Trophoblast cell (in vitro differentiated cells and primary cell): ENCODE measurements around the gene MUC5B.

Experiments used
- DNase-seq, 2 donors: peaks; one replicate each; pipeline ENCODE4 v3.0.0-alpha.2; 2016
- H2AFZ ChIP-seq: 2 replicates; pipeline ENCODE4 v1.6.1; 2013; ENCODE audit warnings: low read length, moderate library complexity, mild to moderate bottlenecking; ENCODE audit not compliant: insufficient read depth, poor library complexity
- H2AK5ac ChIP-seq: 2 replicates; pipeline ENCODE4 v1.6.1; 2013; ENCODE audit warnings: mild to moderate bottlenecking, low read length
- H2BK120ac ChIP-seq: 2 replicates; pipeline ENCODE4 v1.6.1; 2013; ENCODE audit warnings: low read length, mild to moderate bottlenecking, moderate library complexity; ENCODE audit not compliant: insufficient read depth, poor library complexity
- H2BK12ac ChIP-seq: 2 replicates; pipeline ENCODE4 v1.6.1; 2013; ENCODE audit warnings: mild to moderate bottlenecking, low read length, moderate library complexity
- H2BK5ac ChIP-seq: 2 replicates; pipeline ENCODE4 v1.6.1; 2013; ENCODE audit warnings: low read length, low read depth, moderate library complexity, mild to moderate bottlenecking; ENCODE audit not compliant: poor library complexity
- H3K14ac ChIP-seq: 2 replicates; pipeline ENCODE4 v1.6.1; 2013; ENCODE audit warnings: mild to moderate bottlenecking, low read length
- H3K18ac ChIP-seq: 2 replicates; pipeline ENCODE4 v1.6.1; 2013; ENCODE audit warnings: mild to moderate bottlenecking, low read length
- H3K23ac ChIP-seq: 2 replicates; pipeline ENCODE4 v1.6.1; 2013; ENCODE audit warnings: low read length
- H3K27ac ChIP-seq: 2 replicates; pipeline ENCODE4 v1.5.1; 2013; ENCODE audit warnings: low read depth, mild to moderate bottlenecking, inconsistent platforms, low read length, moderate library complexity
- H3K27me3 ChIP-seq: 2 replicates; pipeline ENCODE4 v1.6.1; 2013; ENCODE audit warnings: inconsistent platforms, mild to moderate bottlenecking, low read length, moderate library complexity; ENCODE audit not compliant: insufficient read depth
- H3K36me3 ChIP-seq, 2 experiments: 1 replicate in 1 of 2; 2 replicates in 1 of 2; pipeline ENCODE4 v1.6.1; 2013; ENCODE audit warnings: low read length in 2 of 2, mild to moderate bottlenecking in 2 of 2, moderate library complexity in 1 of 2; ENCODE audit not compliant: insufficient read depth in 2 of 2, control insufficient read depth in 1 of 2
- H3K4ac ChIP-seq: 2 replicates; pipeline ENCODE4 v1.6.1; 2013; ENCODE audit warnings: low read depth, mild to moderate bottlenecking, low read length, moderate library complexity
- H3K4me1 ChIP-seq, 2 experiments: 1 replicate in 1 of 2; 2 replicates in 1 of 2; pipeline ENCODE4 v1.6.1; 2013; ENCODE audit warnings: low read length in 2 of 2, mild to moderate bottlenecking in 2 of 2, moderate library complexity in 1 of 2; ENCODE audit not compliant: insufficient read depth in 2 of 2, control insufficient read depth in 1 of 2
- H3K4me2 ChIP-seq: 2 replicates; pipeline ENCODE4 v1.6.1; 2013; ENCODE audit warnings: inconsistent platforms, mild to moderate bottlenecking, low read length, moderate library complexity
- H3K4me3 ChIP-seq: 2 replicates; pipeline ENCODE4 v1.5.1; 2013; ENCODE audit warnings: mild to moderate bottlenecking, low read depth, low read length, inconsistent platforms
- H3K79me1 ChIP-seq: one replicate; pipeline ENCODE4 v1.6.1; 2013; ENCODE audit warnings: low read length
- H3K79me2 ChIP-seq: 2 replicates; pipeline ENCODE4 v1.6.1; 2013; ENCODE audit warnings: low read length, mild to moderate bottlenecking; ENCODE audit not compliant: control insufficient read depth, insufficient read depth, poor library complexity
- H3K9ac ChIP-seq: 2 replicates; pipeline ENCODE4 v1.6.1; 2013; ENCODE audit warnings: mild to moderate bottlenecking, low read length
- H3K9me3 ChIP-seq: 2 replicates; pipeline ENCODE4 v1.6.1; 2013; ENCODE audit warnings: low read depth, mild to moderate bottlenecking, control low read depth, inconsistent platforms, low read length; ENCODE audit not compliant: insufficient read depth
- H4K12ac ChIP-seq: 2 replicates; pipeline ENCODE4 v1.6.1; 2013; ENCODE audit warnings: low read depth, mild to moderate bottlenecking, low read length, moderate library complexity
- H4K8ac ChIP-seq: 2 replicates; pipeline ENCODE4 v1.6.1; 2013; ENCODE audit warnings: low read depth, mild to moderate bottlenecking, low read length, moderate library complexity
- H4K91ac ChIP-seq: one replicate; pipeline ENCODE4 v1.6.1; 2013; ENCODE audit warnings: low read depth, mild to moderate bottlenecking, low read length, moderate library complexity
- WGBS: extraction: QIAGEN DNeasy Blood & Tissue Kit; methylation state at CpG from one replicate; pipeline ENCODE4 v1.1.7; 2013; ENCODE audit warnings: missing lambda C conversion rate; ENCODE audit not compliant: insufficient read length, insufficient coverage; ENCODE audit errors: extremely low coverage; 5-methylcytosine and 5-hydroxymethylcytosine counted together

Gene MUC5B

DNA sequence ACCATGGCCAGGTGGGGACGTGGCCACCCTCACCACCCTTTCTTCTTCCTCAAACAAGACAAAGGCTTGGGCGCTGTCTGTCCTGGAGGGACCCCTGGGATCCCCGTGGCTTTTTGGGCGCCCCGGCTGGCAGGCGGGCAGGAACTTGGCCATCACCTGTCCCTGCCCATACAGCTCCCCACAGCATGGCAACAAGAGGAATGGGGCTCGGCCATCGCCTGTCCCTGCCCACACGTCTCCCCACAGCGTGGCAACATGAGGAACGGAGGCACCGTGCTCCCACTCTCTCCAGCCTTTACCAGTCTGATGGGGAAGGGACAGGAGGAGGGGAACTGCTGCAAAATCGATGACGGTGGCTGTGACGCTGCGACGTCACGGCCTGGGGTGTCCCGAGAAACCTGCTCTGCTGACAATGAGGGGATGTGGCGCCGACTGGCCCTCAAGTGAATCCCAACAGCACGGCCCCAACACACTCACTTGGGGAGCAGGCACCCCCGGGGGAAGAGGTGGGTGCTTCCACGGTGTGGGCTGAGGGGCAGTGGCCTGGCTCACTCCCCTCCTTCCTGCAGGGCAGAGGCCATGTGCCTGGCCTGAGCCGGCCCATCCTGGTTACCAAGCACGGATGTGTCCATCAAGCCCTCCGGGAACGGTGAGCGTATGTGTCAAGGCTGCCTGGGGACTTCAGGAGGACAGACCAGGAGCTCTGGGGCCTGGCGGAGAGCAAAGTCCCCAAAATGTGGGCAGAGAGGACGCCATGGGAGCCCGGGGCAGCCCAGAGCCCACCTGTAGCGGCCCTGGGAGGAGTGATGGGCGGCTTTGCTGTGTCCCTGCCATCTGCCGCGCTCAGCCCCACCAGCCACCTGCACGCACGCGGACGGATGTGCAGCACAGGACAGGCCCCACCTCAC is 56.2 kb downstream of the MUC5B start:
- H3K9me3 ChIP-seq, result peaks cover 3% of the 10 kb centered on the region
- H3K4me1 ChIP-seq, result no peaks in the 10 kb centered on the region
- no peak overlapping the region for H2BK5ac ChIP-seq
- peaks cover 64 to 68% of the 10 kb centered on the region in 2 experiments for H3K36me3 ChIP-seq
- no peak overlapping the region for H3K14ac ChIP-seq
- no peak overlapping the region for H2BK12ac ChIP-seq
- H3K4me2 ChIP-seq, result no peak overlapping the region
- H4K91ac ChIP-seq, result no peak overlapping the region
- no peak overlapping the region for H3K4ac ChIP-seq
- H4K8ac ChIP-seq, result no peak overlapping the region
- H3K27me3 ChIP-seq, result no peaks in the 10 kb centered on the region
- H2BK120ac ChIP-seq, result no peak overlapping the region
- H2AFZ ChIP-seq, result no peak overlapping the region
- H3K27ac ChIP-seq, result no peak overlapping the region
- no peak overlapping the region for H3K23ac ChIP-seq
- H3K9ac ChIP-seq, result no peak overlapping the region
- DNase-seq, result no peak
- H4K12ac ChIP-seq, result no peak overlapping the region
- H2AK5ac ChIP-seq, result no peak overlapping the region
- no peak overlapping the region for H3K4me3 ChIP-seq
- H3K79me2 ChIP-seq, result no peaks in the 10 kb centered on the region
- WGBS, result no CpG with 5 or more reads among the region's 40 CpGs
- no peaks in the 10 kb centered on the region for H3K79me1 ChIP-seq
- H3K18ac ChIP-seq, result no peak overlapping the region

DNA sequence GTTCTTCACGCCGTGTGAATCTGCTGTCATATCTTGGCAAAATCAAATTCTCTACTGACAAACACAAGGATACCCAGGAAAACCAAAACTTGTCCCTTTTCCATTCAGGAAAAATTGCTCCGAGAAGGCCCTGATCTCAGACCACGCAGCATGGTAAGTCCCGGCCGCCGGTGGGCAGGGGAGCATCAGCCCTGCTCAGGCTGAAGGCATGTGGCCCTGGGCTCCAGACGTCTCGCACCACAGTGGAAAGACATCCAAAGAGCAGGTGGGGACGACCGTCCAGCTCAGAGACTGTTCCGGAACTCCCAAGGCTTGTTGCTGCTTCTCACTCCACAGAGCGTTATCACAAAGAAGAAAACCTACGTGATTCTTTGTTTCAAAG is 56.8 kb downstream of the MUC5B start:
- H2AK5ac ChIP-seq, result no peak overlapping the region
- no peak overlapping the region for H2AFZ ChIP-seq
- H3K9ac ChIP-seq, result no peak overlapping the region
- no peak overlapping the region for H3K4me3 ChIP-seq
- H2BK12ac ChIP-seq, result no peak overlapping the region
- H3K79me2 ChIP-seq, result no peaks in the 10 kb centered on the region
- H4K8ac ChIP-seq, result no peak overlapping the region
- no peaks in the 10 kb centered on the region for H3K27me3 ChIP-seq
- H2BK5ac ChIP-seq, result no peak overlapping the region
- no peaks in the 10 kb centered on the region for H3K4me1 ChIP-seq
- H4K12ac ChIP-seq, result no peak overlapping the region
- no peak overlapping the region for H3K4me2 ChIP-seq
- H3K23ac ChIP-seq, result no peak overlapping the region
- H3K36me3 ChIP-seq, result peaks cover 68 to 72% of the 10 kb centered on the region in 2 experiments
- no peak for DNase-seq
- no peak overlapping the region for H3K14ac ChIP-seq
- no peak overlapping the region for H3K18ac ChIP-seq
- no peak overlapping the region for H2BK120ac ChIP-seq
- peaks cover 3% of the 10 kb centered on the region for H3K9me3 ChIP-seq
- no CpG with 5 or more reads among the region's 14 CpGs for WGBS
- H4K91ac ChIP-seq, result no peak overlapping the region
- H3K79me1 ChIP-seq, result no peaks in the 10 kb centered on the region
- H3K4ac ChIP-seq, result no peak overlapping the region
- H3K27ac ChIP-seq, result no peak overlapping the region

DNA sequence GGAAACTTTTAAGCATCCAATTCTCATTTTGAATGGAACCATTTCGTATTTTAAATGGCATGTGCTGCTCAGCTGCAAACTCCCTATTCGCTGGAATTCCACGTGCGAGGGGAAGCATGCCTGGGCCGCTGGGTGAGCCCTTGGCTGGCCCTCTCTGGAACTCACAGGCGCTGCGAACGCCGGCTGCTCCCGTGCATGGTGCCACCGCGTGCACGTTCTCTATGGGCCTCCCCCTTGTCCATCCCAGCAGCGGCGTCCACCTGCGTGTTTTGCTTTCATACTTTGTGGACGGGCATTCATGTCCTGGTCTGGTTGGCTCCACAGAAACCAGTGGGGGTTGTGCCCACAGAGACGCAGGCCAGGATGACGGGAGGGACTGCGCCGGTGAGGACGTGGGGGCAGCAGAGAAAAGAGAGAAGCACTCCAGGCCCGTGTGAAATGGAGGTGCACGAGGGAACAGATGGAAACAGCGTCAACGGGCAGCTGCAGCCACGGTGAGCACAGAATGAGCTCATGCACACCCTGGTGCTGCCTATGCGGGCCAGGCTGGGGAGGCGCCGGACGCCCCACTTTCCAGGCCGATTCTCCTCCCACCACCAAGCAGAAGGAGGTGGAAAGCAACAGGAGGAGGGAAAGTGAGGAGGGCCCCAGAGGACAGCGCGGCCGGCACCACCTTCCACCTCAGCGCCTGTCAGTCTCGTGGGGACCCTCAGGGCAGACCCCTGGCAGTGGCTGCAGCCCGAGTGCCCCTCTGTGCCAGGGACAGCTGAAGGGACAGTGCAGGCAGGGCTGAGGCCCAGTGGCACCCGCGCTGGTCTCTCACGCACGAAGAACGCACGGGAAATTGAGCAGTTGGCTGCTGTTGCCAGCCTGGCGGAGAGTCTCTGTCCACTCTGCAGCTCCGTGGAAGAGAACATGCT is 57.5 kb downstream of the MUC5B start:
- H3K79me2 ChIP-seq, result no peaks in the 10 kb centered on the region
- H2BK5ac ChIP-seq, result no peak overlapping the region
- no peak overlapping the region for H2AK5ac ChIP-seq
- H3K4me3 ChIP-seq, result no peak overlapping the region
- H3K27ac ChIP-seq, result no peak overlapping the region
- H3K36me3 ChIP-seq, result peaks cover 70 to 76% of the 10 kb centered on the region in 2 experiments
- WGBS, result no CpG with 5 or more reads among the region's 46 CpGs
- H3K9me3 ChIP-seq, result peaks cover 6% of the 10 kb centered on the region
- no peak overlapping the region for H4K91ac ChIP-seq
- no peak overlapping the region for H3K4me2 ChIP-seq
- H2BK12ac ChIP-seq, result no peak overlapping the region
- no peak overlapping the region for H3K14ac ChIP-seq
- no peak overlapping the region for H3K9ac ChIP-seq
- H3K4me1 ChIP-seq, result no peaks in the 10 kb centered on the region
- no peak overlapping the region for H3K4ac ChIP-seq
- no peak overlapping the region for H3K18ac ChIP-seq
- no peak for DNase-seq
- H4K12ac ChIP-seq, result no peak overlapping the region
- no peak overlapping the region for H2AFZ ChIP-seq
- H2BK120ac ChIP-seq, result no peak overlapping the region
- H3K23ac ChIP-seq, result no peak overlapping the region
- no peak overlapping the region for H4K8ac ChIP-seq
- H3K27me3 ChIP-seq, result no peaks in the 10 kb centered on the region
- H3K79me1 ChIP-seq, result no peaks in the 10 kb centered on the region

DNA sequence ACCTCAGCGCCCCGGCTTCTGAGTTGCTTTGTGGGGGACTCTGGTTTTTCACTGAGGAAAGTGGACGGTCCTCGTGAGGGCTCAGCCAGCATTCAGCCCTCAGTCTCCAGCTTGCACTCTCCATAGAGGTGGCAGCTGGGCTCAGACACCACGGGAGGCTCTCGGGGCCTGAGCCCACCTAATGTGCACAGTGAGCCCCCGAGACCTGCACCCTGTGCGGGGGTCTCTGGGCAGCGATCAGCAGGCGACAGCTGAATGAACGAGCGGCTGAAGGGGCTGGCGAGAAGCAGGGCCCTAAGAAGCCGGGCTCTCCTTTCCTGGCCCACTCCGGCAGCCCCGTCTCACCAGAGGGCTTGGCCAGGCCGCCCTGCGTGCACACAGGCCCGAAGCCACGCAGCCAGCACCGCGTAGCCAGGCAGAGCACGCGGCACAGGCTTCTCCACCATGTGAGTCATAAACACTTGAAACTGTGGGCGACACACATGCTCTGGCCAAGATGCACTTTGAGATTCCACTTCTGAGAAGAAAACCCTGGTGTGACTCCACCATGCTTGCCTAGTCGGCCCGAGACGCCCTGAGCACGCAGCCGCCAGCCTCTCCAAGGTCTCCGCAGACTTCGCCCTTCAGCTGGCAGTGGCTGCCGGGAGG is 58.6 kb downstream of the MUC5B start:
- H2BK120ac ChIP-seq, result no peak overlapping the region
- H2AK5ac ChIP-seq, result no peak overlapping the region
- no peak overlapping the region for H3K14ac ChIP-seq
- H4K12ac ChIP-seq, result no peak overlapping the region
- H3K27me3 ChIP-seq, result no peaks in the 10 kb centered on the region
- no peak overlapping the region for H3K4ac ChIP-seq
- no peak overlapping the region for H3K9ac ChIP-seq
- no peak overlapping the region for H2BK12ac ChIP-seq
- no peaks in the 10 kb centered on the region for H3K79me1 ChIP-seq
- H4K8ac ChIP-seq, result no peak overlapping the region
- no peak overlapping the region for H3K27ac ChIP-seq
- no peak overlapping the region for H2AFZ ChIP-seq
- no peaks in the 10 kb centered on the region for H3K79me2 ChIP-seq
- H3K23ac ChIP-seq, result no peak overlapping the region
- H3K36me3 ChIP-seq, result peaks cover 72 to 77% of the 10 kb centered on the region in 2 experiments
- H4K91ac ChIP-seq, result no peak overlapping the region
- H3K4me2 ChIP-seq, result no peak overlapping the region
- no peaks in the 10 kb centered on the region for H3K4me1 ChIP-seq
- H3K18ac ChIP-seq, result no peak overlapping the region
- WGBS, result no CpG with 5 or more reads among the region's 33 CpGs
- DNase-seq, result no peak
- H3K9me3 ChIP-seq, result peaks cover 7% of the 10 kb centered on the region
- no peak overlapping the region for H2BK5ac ChIP-seq
- H3K4me3 ChIP-seq, result no peak overlapping the region
